ENCODE results near the gene KRT73. TPM values are rescaled to one million over a fixed set of nuclear protein-coding genes. Genes with fewer than 3 reads are reported as not detected.

Gene KRT73
- total RNA-seq, result not detected
- polyA plus RNA-seq (ENCODE audit: insufficient read length in 6 of 6), result under 1 TPM; 0.06 to 0.34 (median 0.20) TPM
- long read RNA-seq, donor 1, result 0 reads
- long read RNA-seq, donor 2, result 0 reads
- long read RNA-seq, donor 3, result 0 reads
- long read RNA-seq, donor 4, result 0 reads
- long read RNA-seq, donor 5, result 0 reads
- long read RNA-seq, donor 6, result 0 reads
- long read RNA-seq, donor 7, result 0 reads
- long read RNA-seq, donor 8, result 0 reads
- long read RNA-seq, donor 9, result 0 reads
- long read RNA-seq, donor 10, result 0 reads
- long read RNA-seq, donor 11, result 0 reads
- long read RNA-seq, donor 12, result 0 reads

DNA sequence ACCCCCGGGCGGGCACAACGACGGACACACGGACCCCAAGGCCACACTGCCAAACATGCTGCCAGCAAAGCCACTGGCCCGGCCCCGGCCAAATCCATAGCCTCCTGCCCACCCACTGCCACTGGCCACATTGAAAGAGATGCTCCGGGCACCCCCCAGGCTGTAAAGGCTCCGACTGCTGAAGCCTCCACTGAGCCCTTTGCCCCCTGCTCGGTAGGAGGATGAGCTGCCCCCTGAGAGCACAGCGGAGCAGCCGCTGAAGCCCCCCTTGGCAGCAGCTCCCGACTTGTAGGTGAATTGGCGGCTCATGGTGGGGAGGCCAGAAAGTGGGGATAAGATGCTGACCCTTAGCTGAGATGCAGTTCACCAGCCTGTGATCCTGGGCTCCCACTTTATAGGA, at the start of gene KRT73:
KRT73 (minus strand) TSS at position 344 of the 400 bp plus-strand sequence; CDS start at position 309, 35 bp downstream.
- no peak within 1 kb of the TSS for H3K4me3 ChIP-seq
- TF ChIP-seq, protein P1, sequence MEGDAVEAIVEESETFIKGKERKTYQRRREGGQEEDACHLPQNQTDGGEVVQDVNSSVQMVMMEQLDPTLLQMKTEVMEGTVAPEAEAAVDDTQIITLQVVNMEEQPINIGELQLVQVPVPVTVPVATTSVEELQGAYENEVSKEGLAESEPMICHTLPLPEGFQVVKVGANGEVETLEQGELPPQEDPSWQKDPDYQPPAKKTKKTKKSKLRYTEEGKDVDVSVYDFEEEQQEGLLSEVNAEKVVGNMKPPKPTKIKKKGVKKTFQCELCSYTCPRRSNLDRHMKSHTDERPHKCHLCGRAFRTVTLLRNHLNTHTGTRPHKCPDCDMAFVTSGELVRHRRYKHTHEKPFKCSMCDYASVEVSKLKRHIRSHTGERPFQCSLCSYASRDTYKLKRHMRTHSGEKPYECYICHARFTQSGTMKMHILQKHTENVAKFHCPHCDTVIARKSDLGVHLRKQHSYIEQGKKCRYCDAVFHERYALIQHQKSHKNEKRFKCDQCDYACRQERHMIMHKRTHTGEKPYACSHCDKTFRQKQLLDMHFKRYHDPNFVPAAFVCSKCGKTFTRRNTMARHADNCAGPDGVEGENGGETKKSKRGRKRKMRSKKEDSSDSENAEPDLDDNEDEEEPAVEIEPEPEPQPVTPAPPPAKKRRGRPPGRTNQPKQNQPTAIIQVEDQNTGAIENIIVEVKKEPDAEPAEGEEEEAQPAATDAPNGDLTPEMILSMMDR (IDR thresholded peaks at IDR 0.05), result no peak
- H3K9me3 ChIP-seq, result no peaks in the 10 kb centered on the region
- H3K27ac ChIP-seq, result no peak within 1 kb of the TSS
- ATAC-seq (no peak), DNase-seq (no peak)
- intact Hi-C loops (cut with DNase I), result no loop called here
- H3K27me3 ChIP-seq, result peaks cover 0 to 29% of the 10 kb centered on the region in 2 donors
- no peaks in the 10 kb centered on the region for H3K36me3 ChIP-seq
- no peaks in the 10 kb centered on the region for H3K4me1 ChIP-seq

DNA sequence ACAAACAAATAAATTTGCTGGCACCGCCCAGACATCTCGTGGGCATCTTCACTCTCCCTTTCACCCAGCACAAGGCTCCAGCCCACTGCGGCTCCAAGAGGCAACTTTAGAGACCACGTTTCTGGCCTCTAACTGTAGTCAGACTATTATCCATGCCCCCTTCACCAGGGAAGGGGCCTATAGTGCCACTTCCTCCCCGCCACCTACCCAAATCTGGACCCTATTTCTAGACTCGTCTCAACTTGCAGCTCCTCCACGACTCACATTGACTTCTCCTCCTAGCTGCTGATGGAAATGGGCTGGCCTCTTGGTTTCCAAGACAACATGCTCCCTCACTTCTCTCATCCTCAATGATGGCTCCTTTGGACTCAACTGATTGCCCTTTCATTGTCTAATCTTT, 49.6 kb upstream of the KRT73 start:
- Histone ChIP-seq H3K36me3 (no peaks in the 10 kb centered on the region), H3K27me3 (peaks cover 0 to 47% of the 10 kb centered on the region in 2 donors), H3K4me1 (no peaks in the 10 kb centered on the region), H3K27ac (no peak overlapping the region), H3K9me3 (no peaks in the 10 kb centered on the region), H3K4me3 (no peak overlapping the region)
- intact Hi-C loops (cut with DNase I), result no loop called here
- ATAC-seq, result no peak
- DNase-seq, result no peak
- TF ChIP-seq, protein P1 (IDR thresholded peaks at IDR 0.05), result no peak

DNA sequence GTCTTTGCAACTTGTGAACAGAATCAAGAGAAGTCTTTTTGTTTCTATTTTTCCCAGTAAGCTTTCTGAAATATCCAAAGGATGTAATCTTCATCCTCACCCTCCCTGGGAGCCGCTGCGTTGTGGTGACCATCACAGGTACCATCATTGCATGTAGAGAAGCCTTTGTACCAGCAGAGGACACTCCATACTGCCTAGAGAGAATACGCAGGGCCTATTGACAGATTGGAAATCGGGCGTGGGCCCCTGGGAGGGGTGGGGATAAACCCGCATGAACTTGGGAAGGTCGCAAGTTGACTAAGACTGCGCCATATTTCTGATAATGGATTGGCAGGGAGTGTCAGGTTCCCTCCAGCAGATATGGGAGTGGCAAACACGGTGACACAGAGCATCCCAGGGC, 49.1 kb upstream of the KRT73 start:
- H3K4me3 ChIP-seq, result no peak overlapping the region
- H3K36me3 ChIP-seq, result no peaks in the 10 kb centered on the region
- DNase-seq, result no peak
- H3K9me3 ChIP-seq, result no peaks in the 10 kb centered on the region
- ATAC-seq, result no peak
- no peak overlapping the region for H3K27ac ChIP-seq
- no peaks in the 10 kb centered on the region for H3K4me1 ChIP-seq
- intact Hi-C loops (cut with DNase I), result no loop called here
- TF ChIP-seq, protein P1 (IDR thresholded peaks at IDR 0.05), result no peak
- peaks cover 0 to 47% of the 10 kb centered on the region in 2 donors for H3K27me3 ChIP-seq

GRCh38 chr12:52666471-52666870, 48.1 kb upstream of the KRT73 start:
- Histone ChIP-seq H3K27me3 (peaks cover 0 to 47% of the 10 kb centered on the region in 2 donors), H3K36me3 (no peaks in the 10 kb centered on the region), H3K4me1 (no peaks in the 10 kb centered on the region), H3K4me3 (no peak overlapping the region), H3K9me3 (no peaks in the 10 kb centered on the region), H3K27ac (no peak overlapping the region)
- TF ChIP-seq, protein P1 (IDR thresholded peaks at IDR 0.05), result no peak
- intact Hi-C loops (cut with DNase I), result no loop called here
- no peak for DNase-seq
- no peak for ATAC-seq

- Histone ChIP-seq H3K4me1 (no peaks in the 10 kb centered on the region), H3K9me3 (no peaks in the 10 kb centered on the region), H3K27ac (no peak overlapping the region), H3K36me3 (no peaks in the 10 kb centered on the region), H3K4me3 (no peak overlapping the region), H3K27me3 (peaks cover 0 to 51% of the 10 kb centered on the region in 2 donors)
- TF ChIP-seq, protein P1 (IDR thresholded peaks at IDR 0.05), result no peak
- no peak for DNase-seq
- intact Hi-C loops (cut with DNase I), result no loop called here
- ATAC-seq, result no peak
These were observed 45.1 kb upstream of the KRT73 start for GRCh38 chr12:52663420-52663819.
